Right cardiac atrium (tissue), 5 donors: ENCODE measurements around the gene AK5. TPM values are rescaled to one million over a fixed set of nuclear protein-coding genes. Genes with fewer than 3 reads are reported as not detected.

Source experiments
- ATAC-seq, 2 donors: fragments of 200-7000 bp; cut with Tn5 transposase; one replicate each; pipeline versions ENCODE4 v1.8.0 to v1.9.1; 2020; ENCODE audit warnings: moderate library complexity in 2 of 2, mild to moderate bottlenecking in 1 of 2
- DNase-seq, 3 donors: peaks; one replicate each; pipeline ENCODE4 v3.0.0-alpha.2; 2020
- H3K27ac ChIP-seq: one replicate; pipeline ENCODE4 v1.5.1; 2013; ENCODE audit warnings: mild to moderate bottlenecking, low read length, control low read depth, moderate library complexity
- H3K27me3 ChIP-seq: one replicate; pipeline ENCODE4 v1.6.1; 2013; ENCODE audit not compliant: control insufficient read depth, insufficient read depth
- H3K4me1 ChIP-seq: one replicate; pipeline ENCODE4 v1.6.1; 2013; ENCODE audit warnings: low read length; ENCODE audit not compliant: control insufficient read depth, insufficient read depth
- H3K4me3 ChIP-seq: one replicate; pipeline ENCODE4 v1.5.1; 2013; ENCODE audit warnings: low read length, control low read depth
- H3K9me3 ChIP-seq: one replicate; pipeline ENCODE4 v1.6.1; 2013; ENCODE audit warnings: low read length; ENCODE audit not compliant: control insufficient read depth
- WGBS: extraction: QIAGEN DNeasy Blood & Tissue Kit; methylation state at CpG from one replicate; pipeline ENCODE4 v1.1.7; 2013; 5-methylcytosine and 5-hydroxymethylcytosine counted together
- intact Hi-C, 4 donors: fragments of 100-400 bp; cut with DNase I; formaldehyde crosslinking; loops; one replicate each; pipeline versions ENCODE4 v1.11.0 to v1.14.0; 2022 to 2023
- polyA plus RNA-seq: library from polyadenylated mRNA; stranded (reverse); fragments of 200-250 nt; gene quantifications from one replicate; pipeline ENCODE4 v1.2.3, GENCODE V29; 2013
- total RNA-seq, 4 donors: library from RNA; stranded (reverse); fragmentation: NEBNext Ultra II Directional; extraction: Animal tissue kit (Norgen Biotek cat#: 25700); gene quantifications; one replicate each; pipeline ENCODE4 v1.2.1, GENCODE V29; 2021
- donor health status: healthy with polysubstance abuse.
- donor health status: DM: no; HTN: yes; CAD: no.
- donor health status: DM: no; HTN: no; CAD: no.
- donor health status: DM: no; HTN: yes; CAD: no; lungs with severe emphysema.
- donor health status: DM: yes; HTN: yes; CAD: no.

AK5 gene
- total and polyA plus RNA-seq, 5 donors: 0.79 to 2.8 (median 1.4) TPM

DNA sequence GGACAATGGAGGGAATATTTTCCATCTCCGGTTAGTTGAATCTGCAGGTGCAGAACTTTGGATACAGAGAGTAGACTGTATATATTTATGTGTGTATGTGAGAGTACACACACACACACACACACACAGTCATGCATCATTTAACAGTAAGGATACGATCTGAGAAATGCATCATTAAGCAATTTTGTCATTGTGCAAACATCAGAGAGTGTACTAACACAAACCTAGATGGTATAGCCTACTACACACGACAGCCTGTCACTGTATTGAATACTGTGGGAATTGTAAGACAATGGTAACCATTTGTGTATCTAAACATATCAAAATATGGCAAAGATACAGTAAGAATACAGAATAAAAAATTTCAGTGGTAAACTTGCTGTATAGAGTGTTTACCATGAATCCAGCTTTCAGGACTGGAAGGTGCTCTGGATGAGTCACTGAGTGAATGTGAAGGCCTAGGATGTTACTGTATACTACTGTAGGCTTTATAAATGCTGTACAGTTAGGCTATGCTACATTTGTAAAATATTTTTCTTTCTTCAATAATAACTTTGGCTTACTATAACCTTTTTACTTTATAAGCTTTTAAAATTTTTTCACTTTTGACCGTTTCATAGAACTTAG, 262.1 kb downstream of the AK5 start:
- peaks cover 6% of the 10 kb centered on the region for H3K4me1 ChIP-seq
- no peaks in the 10 kb centered on the region for H3K27me3 ChIP-seq
- DNase-seq (no peak), ATAC-seq (no peak)
- no peaks in the 10 kb centered on the region for H3K9me3 ChIP-seq
- H3K27ac ChIP-seq: no peak overlapping the region
- no peak overlapping the region for H3K4me3 ChIP-seq
- 91% methylated on average over 4 of the region's 4 CpGs for WGBS
- intact Hi-C loops: no loop called here

DNA sequence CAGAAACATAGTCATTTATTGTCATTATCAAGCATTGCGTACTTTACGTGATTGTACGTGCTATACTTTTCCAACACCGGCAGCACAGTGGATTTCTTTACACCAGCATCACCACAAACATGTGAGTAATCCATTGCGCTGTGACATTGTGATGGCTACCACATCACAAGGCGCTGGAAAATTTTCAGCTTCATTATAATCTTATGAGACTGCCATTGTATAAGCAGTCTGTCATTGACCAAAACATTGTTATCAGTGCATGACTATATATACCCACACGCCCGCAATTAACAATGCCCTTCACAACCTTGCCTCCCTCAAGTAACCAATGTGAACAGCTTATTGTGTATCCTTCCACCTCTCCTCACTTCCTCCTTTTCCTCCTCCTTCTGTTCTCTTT, 263.0 kb downstream of the AK5 start:
- no peaks in the 10 kb centered on the region for H3K9me3 ChIP-seq
- intact Hi-C loops: no loop called here
- ATAC-seq (no peak), DNase-seq (no peak)
- no peak overlapping the region for H3K4me3 ChIP-seq
- H3K27me3 ChIP-seq: no peaks in the 10 kb centered on the region
- peaks cover under 1% of the 10 kb centered on the region for H3K4me1 ChIP-seq
- H3K27ac ChIP-seq: no peak overlapping the region
- 83% methylated on average over 8 of the region's 8 CpGs for WGBS

DNA sequence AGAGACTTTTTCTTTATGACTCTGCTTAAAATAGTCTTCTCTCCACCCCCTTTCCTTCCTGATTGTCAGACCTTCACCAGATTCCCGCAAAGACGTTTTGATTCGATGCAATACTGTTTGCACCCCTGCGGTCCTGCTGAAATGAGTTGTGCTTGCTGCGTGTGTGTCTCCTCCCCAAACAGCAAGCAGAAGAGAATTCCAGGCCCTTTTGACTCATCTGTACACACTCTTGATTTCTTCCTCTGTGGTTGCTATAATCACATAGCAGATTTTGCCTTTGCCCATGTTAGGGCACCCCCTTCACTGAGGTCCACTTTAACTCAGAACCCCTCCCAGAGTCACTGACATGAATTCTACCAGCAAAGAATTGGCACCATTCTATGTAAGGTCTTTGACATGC, 264.2 kb downstream of the AK5 start:
- intact Hi-C loops: no loop called here
- no peak overlapping the region for H3K27ac ChIP-seq
- ATAC-seq (no peak), DNase-seq (no peak)
- no peaks in the 10 kb centered on the region for H3K4me1 ChIP-seq
- no peaks in the 10 kb centered on the region for H3K9me3 ChIP-seq
- 52% methylated on average over 5 of the region's 5 CpGs for WGBS
- H3K4me3 ChIP-seq: no peak overlapping the region
- H3K27me3 ChIP-seq: no peaks in the 10 kb centered on the region

DNA sequence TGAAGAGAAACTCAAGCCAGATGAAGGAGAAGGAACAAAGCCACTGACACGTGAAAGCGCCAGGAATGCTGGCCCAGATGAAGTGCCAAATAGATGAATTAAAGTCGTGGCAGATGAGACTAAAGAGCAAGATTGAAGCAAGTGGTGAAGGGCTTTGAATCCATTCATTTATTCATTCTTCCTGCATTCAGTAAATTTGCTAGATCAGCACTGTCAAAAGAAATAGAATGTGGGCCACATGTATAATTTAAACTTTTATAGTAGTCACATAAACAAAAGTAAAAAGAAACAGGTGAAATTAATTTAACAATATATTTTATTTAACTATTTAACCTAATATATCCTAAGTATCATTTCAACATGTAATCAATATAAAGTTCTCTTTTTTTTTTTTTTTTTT, 265.1 kb downstream of the AK5 start:
- DNase-seq (no peak), ATAC-seq (no peak)
- no peaks in the 10 kb centered on the region for H3K4me1 ChIP-seq
- no peak overlapping the region for H3K4me3 ChIP-seq
- no peaks in the 10 kb centered on the region for H3K27me3 ChIP-seq
- no peaks in the 10 kb centered on the region for H3K9me3 ChIP-seq
- intact Hi-C loops: no loop called here
- no peak overlapping the region for H3K27ac ChIP-seq
- WGBS: 76% methylated on average over 3 of the region's 3 CpGs

DNA sequence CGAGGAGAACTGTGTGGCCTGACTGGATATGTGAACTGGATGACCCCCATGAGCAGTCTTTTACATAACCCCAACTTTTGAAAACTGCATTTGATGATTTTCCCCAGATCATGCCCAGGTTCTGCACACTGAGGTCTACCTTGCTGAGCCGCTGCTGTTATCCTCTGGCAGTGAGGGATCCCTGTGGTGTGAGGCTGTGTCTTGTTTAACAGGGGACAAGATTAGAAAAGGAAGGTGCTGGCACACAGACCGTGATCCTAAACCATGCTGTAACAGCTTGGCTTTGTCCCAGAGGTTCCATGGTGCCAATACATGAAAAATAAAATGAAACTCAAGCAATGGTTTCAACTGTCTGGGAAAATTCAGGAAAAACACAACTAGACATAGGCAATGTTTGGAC, 266.5 kb downstream of the AK5 start:
- intact Hi-C loops: no loop called here
- no peak overlapping the region for H3K4me3 ChIP-seq
- no peaks in the 10 kb centered on the region for H3K4me1 ChIP-seq
- no peaks in the 10 kb centered on the region for H3K27me3 ChIP-seq
- no peak overlapping the region for H3K27ac ChIP-seq
- H3K9me3 ChIP-seq: no peaks in the 10 kb centered on the region
- 50% methylated on average over 3 of the region's 3 CpGs for WGBS
- no peak for DNase-seq
- ATAC-seq: peak in 1 of 2 donors; percentile 57

DNA sequence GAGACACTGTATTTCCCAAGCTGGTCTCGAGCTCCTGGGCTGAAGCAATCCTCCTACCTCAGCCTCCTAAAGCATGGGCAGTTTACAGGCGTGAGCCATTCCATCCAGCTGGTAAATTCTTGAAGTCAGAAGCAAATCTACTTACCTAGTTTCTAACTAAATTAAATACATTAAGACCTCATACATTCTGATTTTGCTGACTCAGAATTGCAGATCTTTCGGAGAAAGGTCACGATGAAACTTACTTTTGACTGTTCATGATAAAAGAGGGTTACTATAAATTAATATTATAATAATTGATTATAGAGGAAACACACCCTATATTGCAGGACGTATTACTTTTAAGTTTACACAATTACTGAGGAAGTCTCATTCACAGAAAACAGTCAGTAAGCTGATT, 268.3 kb downstream of the AK5 start:
- 87% methylated on average over 5 of the region's 5 CpGs for WGBS
- DNase-seq (no peak), ATAC-seq (no peak)
- H3K27me3 ChIP-seq: no peaks in the 10 kb centered on the region
- no peak overlapping the region for H3K27ac ChIP-seq
- intact Hi-C loops: no loop called here
- no peaks in the 10 kb centered on the region for H3K9me3 ChIP-seq
- no peak overlapping the region for H3K4me3 ChIP-seq
- no peaks in the 10 kb centered on the region for H3K4me1 ChIP-seq

DNA sequence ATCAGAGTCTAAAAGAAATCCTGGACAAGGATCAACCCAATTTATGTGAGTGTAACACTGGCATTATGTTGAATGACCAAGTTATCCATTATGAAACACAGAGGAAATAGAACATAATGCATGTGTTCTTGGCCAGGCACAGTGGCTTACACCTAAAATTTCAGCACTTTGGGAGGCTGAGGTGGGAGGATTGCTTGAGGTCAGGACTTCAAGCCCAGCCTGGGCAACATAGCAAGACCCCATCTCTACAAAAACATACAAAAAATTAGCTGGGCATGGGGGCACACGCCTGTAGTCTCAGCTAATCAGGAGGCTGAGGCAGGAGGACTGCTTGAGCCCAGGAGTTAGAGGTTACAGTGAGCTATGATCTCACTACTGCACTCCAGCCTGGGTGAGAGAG, 270.8 kb downstream of the AK5 start:
- ATAC-seq: no peak
- no peaks in the 10 kb centered on the region for H3K4me1 ChIP-seq
- no peak overlapping the region for H3K4me3 ChIP-seq
- intact Hi-C loops: no loop called here
- DNase-seq: no peak
- H3K27me3 ChIP-seq: no peaks in the 10 kb centered on the region
- H3K9me3 ChIP-seq: no peaks in the 10 kb centered on the region
- H3K27ac ChIP-seq: no peak overlapping the region
- 89% methylated on average over 1 of the region's 1 CpG for WGBS

DNA sequence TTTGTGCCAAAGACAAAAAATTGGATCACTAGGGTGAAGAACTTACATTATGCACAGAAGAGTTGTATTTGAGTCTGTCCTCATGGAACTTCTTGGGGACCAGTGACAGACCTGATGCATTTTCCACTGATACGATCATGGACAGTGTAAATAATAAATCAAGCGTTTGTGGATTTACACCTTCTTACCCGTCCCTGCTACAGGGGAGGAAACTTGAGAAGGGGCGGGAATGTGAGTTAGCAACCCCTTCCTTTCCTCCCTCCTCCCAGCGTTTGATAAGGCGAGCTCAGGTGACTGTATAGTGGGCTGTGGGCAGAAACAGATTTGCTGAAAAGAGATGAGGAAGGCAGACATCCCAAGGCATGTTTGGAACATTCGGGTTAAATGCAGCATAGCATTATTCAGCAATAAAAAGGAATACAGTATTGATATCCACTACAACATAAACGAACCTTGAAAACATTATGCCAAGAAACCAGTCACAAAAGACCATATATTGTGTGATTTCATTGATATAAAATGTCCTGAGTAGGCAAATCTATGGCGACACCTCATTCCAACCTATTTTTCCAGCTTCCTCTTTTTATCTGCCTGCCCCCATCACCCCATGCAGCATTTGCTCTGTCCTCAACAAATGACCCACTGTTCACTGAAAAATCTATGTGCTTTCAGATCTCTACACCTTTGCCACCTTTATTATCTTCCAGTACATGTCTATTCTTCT, 271.9 kb downstream of the AK5 start:
- Histone ChIP-seq H3K9me3 (no peaks in the 10 kb centered on the region), H3K4me1 (no peaks in the 10 kb centered on the region), H3K27me3 (no peaks in the 10 kb centered on the region), H3K4me3 (no peak overlapping the region), H3K27ac (no peak overlapping the region)
- DNase-seq (no peak), ATAC-seq (no peak)
- 40% methylated on average over 9 of the region's 9 CpGs for WGBS
- intact Hi-C loops: no loop called here

DNA sequence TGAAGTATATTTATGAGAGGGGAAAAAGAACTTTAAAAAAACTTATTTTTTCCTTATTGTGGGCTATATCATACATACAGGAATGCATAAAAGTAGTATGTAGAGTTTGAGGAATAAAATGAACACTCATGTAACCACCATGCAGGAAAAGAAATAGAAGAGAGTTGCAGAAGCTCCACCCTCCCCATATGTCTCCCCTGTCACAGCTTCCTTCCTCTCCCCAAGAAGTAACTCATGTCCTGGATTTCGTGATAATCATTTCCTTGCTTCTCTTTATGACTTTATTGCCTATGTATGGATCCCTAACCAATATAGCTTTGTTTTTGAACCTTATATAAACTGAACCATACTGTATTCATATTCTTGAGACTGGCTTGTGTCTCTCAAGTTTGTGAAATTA, 274.2 kb downstream of the AK5 start:
- intact Hi-C loops: no loop called here
- 40% methylated on average over 1 of the region's 1 CpG for WGBS

DNA sequence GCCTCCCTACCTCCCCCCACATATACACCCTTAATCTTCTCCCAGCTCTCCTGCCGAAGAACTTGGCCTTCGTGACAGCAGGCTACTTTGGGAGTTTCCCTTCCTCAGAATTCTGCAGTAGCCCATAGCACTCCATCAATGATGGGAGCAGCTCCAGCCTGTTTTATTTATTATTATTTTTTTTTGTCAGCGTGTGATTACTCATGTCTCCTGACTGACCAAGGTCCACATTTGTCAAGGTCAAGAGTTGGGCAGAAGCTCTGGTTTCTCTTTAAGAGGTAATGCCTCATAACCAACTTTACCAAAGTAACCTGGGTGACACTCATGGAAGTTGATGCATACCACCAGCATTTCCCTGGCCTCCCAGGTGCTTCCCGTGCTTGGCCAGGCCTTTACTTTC, 275.2 kb downstream of the AK5 start:
- Histone ChIP-seq H3K4me1 (no peaks in the 10 kb centered on the region), H3K4me3 (no peak overlapping the region), H3K27ac (no peak overlapping the region), H3K27me3 (no peaks in the 10 kb centered on the region), H3K9me3 (no peaks in the 10 kb centered on the region)
- ATAC-seq: no peak
- intact Hi-C loops: no loop called here
- DNase-seq: no peak
- WGBS: 92% methylated on average over 4 of the region's 4 CpGs

More for the DNA sequence above, 274.2 kb downstream of the AK5 start:
- Histone ChIP-seq H3K27ac (no peak overlapping the region), H3K27me3 (no peaks in the 10 kb centered on the region), H3K4me3 (no peak overlapping the region), H3K4me1 (no peaks in the 10 kb centered on the region), H3K9me3 (no peaks in the 10 kb centered on the region)
- DNase-seq (no peak), ATAC-seq (no peak)

DNA sequence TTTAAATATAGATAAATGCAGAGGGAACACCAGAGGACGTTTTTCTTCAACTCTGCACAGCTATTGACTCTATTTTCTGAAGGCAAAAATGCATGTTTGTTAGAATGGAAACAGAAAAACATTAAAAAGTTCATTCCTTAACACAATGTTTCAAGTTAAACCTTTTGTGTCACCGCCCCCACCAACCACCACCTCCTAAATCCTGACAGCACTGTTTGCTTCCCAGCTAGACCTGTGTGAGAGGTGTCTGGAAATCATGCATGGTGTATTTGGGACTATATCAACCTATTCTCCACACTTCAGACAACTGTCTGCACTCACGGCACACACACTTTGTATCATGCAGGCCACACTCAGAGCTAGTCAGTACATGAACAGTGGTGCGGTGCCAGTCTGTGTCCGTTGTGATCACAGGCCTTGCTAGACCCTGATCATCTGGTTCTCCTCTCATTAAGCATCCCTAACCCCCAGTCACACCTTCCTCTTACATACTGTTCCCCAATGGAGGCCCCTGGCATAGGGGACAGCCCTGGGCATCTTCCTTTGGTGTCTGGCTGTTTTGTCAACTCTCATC, 276.9 kb downstream of the AK5 start:
- ATAC-seq: no peak
- H3K4me1 ChIP-seq: no peaks in the 10 kb centered on the region
- H3K27me3 ChIP-seq: no peaks in the 10 kb centered on the region
- no peak overlapping the region for H3K27ac ChIP-seq
- no peak overlapping the region for H3K4me3 ChIP-seq
- DNase-seq: no peak
- WGBS: 90% methylated on average over 5 of the region's 5 CpGs
- H3K9me3 ChIP-seq: no peaks in the 10 kb centered on the region
- intact Hi-C loops: no loop called here
